HFF-Myc (cell line): Measurements from ENCODE around the gene DHRS11.
"Not testable (repeated sequence)": the region's sequence is repeated elsewhere in the genome, so short reads cannot be mapped to it uniquely, and the experiment has no call there.

Source experiments
- DNase-seq: peaks from one replicate; pipeline ENCODE4 v3.0.0-alpha.2; 2011; ENCODE audit warnings: low read depth; ENCODE audit errors: extremely low read depth
- H3K4me3 ChIP-seq: replicated peaks from 2 replicates; pipeline ENCODE4 v1.5.1; 2011; ENCODE audit warnings: low read depth, mild to moderate bottlenecking, control low read depth, low read length
- TF ChIP-seq, protein P1 (sequence below): IDR thresholded peaks from 2 replicates; pipeline ENCODE4 v1.5.1; 2012; ENCODE audit warnings: mild to moderate bottlenecking, low read depth, low read length, control low read depth; ENCODE audit errors: missing control alignments

Gene DHRS11

DNA sequence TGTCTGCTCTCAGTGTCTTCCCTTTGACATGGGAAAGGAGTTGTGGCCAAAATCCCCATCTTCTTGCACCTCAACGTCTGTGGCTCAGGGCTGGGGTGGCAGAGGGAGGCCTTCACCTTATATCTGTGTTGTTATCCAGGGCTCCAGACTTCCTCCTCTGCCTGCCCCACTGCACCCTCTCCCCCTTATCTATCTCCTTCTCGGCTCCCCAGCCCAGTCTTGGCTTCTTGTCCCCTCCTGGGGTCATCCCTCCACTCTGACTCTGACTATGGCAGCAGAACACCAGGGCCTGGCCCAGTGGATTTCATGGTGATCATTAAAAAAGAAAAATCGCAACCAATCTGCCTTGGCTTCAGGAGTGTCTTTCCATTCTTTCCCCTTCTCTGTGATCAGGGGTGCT lies 8.8 kb downstream of the DHRS11 start:
- no peak for DNase-seq
- TF ChIP-seq, protein P1, sequence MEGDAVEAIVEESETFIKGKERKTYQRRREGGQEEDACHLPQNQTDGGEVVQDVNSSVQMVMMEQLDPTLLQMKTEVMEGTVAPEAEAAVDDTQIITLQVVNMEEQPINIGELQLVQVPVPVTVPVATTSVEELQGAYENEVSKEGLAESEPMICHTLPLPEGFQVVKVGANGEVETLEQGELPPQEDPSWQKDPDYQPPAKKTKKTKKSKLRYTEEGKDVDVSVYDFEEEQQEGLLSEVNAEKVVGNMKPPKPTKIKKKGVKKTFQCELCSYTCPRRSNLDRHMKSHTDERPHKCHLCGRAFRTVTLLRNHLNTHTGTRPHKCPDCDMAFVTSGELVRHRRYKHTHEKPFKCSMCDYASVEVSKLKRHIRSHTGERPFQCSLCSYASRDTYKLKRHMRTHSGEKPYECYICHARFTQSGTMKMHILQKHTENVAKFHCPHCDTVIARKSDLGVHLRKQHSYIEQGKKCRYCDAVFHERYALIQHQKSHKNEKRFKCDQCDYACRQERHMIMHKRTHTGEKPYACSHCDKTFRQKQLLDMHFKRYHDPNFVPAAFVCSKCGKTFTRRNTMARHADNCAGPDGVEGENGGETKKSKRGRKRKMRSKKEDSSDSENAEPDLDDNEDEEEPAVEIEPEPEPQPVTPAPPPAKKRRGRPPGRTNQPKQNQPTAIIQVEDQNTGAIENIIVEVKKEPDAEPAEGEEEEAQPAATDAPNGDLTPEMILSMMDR, result no peak
- H3K4me3 ChIP-seq, result peak overlapping the region; percentile 88

DNA sequence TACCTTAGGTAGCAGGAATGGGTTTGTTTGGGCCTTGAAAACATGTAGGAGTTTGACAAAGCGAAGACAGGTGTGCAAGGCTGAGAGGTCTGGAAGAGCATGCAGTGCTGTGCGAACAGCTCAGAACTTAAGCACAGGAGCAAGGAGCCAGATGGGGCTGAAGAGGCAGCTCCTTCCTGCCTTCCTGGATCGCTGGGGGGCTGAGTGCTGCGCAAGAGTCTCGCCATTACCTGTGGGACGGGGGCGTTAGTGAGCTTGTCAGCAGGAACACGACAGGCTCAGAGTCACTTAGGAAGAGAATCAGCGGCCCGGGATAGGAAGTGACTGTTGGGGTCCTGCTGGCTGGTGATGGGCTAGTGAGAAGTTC lies 9.2 kb downstream of the DHRS11 start:
- no peak for DNase-seq
- TF ChIP-seq, protein P1, result no peak
- peak overlapping the region; percentile 88 for H3K4me3 ChIP-seq

DNA sequence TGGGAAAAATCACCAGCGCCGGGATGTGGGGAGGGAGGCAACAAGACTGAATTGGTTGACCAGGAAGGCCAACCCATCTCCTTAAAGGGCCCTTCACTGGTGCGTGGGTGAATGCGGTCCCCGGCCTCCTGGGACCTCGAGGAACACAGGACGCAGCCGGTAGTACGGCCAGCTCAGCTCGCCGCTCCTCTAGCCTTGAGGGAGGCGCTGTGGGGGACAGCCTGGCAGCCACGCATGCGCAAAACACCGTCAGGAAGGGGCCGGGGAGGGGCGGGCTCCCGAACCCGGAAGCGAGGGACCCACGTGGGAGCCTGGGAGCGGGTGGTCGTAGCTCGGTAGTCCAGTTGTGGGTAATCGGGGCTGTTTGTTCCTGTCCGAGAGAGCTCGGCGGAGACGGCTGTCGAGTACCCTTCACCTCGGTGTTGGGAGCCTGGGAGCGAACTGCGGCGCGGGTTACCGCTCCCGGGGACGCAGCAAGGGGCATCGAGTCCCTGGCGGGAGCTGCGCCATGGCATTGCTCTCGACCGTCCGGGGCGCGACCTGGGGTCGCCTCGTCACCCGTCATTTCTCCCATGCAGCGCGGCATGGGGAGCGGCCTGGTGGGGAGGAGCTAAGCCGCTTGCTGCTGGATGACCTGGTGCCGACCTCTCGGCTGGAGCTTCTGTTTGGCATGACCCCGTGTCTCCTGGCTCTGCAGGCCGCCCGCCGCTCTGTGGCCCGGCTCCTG lies 9.8 kb downstream of the DHRS11 start, which contains the start of gene MRM1:
Gene MRM1, plus strand, starts transcription at position 281 of the 727 bp plus-strand sequence. Its CDS starts 228 bp downstream, at position 509.
- peak within 1 kb of the TSS; percentile 88 for H3K4me3 ChIP-seq
- DNase-seq, result peak; percentile 87
- TF ChIP-seq, protein P1, result no peak

DNA sequence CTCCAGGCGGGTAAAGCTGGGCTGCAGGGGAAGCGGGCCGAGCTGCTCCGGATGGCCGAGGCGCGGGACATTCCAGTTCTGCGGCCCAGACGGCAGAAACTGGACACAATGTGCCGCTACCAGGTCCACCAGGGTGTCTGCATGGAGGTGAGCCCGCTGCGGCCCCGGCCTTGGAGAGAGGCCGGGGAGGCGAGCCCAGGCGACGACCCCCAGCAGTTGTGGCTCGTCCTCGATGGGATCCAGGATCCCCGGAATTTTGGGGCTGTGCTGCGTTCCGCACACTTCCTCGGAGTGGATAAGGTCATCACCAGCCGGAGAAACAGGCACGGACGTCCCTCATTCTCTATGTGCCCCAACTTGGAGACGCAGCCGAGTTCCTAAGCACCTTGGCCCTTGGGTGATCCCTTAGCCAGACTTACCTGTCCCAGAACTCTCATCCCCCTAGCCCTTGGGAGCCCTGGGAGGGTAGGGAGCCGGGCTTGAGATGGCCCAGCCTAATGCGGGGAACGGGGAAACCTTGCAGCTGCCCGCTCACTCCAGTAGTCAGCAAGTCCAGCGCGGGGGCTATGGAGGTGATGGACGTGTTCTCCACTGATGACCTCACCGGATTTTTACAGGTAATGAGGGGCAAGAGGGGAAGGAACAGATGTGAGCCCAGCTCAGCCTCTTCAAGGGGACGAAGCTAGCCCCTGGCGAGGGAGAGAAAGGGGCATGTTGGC lies 10.5 kb downstream of the DHRS11 start:
- TF ChIP-seq, protein P1, result no peak
- peak overlapping the region; percentile 88 for H3K4me3 ChIP-seq
- no peak for DNase-seq

DNA sequence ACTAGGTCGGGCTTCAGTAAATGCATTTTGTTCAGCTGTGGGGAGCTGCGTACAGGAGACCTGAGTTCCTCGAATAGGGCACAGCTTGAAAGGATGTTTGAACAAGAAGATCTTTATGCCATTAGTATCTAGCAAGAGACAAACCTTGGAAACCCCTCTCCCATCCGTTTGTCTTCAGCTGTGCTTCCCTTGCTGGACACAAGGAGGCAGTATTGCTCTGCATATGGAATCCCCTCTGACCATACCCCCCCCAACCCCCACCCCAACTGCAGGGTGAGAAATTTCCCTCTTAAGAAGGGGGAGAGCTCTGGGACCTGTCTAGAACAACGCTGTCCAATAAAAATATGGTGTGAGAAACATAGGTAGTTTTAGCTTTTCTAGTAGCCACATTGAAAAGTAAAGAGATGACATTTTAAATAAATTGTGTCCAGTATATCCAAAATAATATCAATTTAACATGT lies 11.3 kb downstream of the DHRS11 start:
- TF ChIP-seq, protein P1, result peak; percentile 74
- peak; percentile 57 for DNase-seq
- H3K4me3 ChIP-seq, result peak overlapping the region; percentile 88

DNA sequence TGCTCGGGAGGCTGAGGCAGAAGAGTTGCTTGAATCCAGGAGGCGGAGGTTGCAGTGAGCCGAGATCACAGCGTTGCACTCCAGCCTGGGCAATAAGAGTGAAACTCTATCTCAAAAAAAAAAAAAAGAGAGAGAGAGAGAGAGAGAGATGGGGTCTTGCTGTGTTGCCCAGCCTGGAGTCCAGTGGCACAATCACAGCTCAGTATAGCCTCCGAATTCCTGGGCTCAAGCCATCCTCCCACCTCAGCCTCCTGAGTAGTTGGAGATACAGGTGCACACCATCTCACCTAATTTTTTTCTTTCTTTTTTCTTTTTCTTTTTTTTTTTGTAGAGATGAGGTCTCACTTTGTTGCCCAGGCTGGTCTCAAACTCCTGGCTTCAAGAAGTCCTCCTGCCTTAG lies 13.3 kb downstream of the DHRS11 start:
- H3K4me3 ChIP-seq, DNase-seq: not testable (repeated sequence)

DNA sequence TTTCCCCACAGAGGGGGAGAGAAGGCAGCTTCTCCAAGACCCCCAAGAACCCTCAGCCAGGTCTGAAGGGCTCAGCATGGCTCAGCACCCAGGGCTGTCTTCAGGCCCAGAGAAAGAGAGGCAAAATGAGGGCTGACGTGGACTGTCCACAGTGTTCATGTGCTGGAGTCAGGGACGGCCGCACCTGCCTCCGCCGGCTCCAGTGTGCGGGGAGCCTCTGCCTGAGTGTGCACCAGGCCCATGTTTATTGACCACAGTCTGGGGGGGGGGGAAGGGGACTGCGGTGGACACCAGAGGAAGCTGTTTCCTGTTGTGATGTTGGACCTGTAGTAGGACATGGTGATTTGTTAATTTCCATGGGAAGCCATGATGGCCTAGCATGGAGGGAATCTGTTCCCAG lies 16.6 kb downstream of the DHRS11 start:
- H3K4me3 ChIP-seq, result no peak overlapping the region
- DNase-seq, result no peak
- TF ChIP-seq, protein P1, result no peak
